ENCODE data around the gene RBBP5.
"Not testable (repeated sequence)": the region's sequence is repeated elsewhere in the genome, so short reads cannot be mapped to it uniquely, and the experiment has no call there.

RBBP5 gene, protein sequence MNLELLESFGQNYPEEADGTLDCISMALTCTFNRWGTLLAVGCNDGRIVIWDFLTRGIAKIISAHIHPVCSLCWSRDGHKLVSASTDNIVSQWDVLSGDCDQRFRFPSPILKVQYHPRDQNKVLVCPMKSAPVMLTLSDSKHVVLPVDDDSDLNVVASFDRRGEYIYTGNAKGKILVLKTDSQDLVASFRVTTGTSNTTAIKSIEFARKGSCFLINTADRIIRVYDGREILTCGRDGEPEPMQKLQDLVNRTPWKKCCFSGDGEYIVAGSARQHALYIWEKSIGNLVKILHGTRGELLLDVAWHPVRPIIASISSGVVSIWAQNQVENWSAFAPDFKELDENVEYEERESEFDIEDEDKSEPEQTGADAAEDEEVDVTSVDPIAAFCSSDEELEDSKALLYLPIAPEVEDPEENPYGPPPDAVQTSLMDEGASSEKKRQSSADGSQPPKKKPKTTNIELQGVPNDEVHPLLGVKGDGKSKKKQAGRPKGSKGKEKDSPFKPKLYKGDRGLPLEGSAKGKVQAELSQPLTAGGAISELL

DNA sequence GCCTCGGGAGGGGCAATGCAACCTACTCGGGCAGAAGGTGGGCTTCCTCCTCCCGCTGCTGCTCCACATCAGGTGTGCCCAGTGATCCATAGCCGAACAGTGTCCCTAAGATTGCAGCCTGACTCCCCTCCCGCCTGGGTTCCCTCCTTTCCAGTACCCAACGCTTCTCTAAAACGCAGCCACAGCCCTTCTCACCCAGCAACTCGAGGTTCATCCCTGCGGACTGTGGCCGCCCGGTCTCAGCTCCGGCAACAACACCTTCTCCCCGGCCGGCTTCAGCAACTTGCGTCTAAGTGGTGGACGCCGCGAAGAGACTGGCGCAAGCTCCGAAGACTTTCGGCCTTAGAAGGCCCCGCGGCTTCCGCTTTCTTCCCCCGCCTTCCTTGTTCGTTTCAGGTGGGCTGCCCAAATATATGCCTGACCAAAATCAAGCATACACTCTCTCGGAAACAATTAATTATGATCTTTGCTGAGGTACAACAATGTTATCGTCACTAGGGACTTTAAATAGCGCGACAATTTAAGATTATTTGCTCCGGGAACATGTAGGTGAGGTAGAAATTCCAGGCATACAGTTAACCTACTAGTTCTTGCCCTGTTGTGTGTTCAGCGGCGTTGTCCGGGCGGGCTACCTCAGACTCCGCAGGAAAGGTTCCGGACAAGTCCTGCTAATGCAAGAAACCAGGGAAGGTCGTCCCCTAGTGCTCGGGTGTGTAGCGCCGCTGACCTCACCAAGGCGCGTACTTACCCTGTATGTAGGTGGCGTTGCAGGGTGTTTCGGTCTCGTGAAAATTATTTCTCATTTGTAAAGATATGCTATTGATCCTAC lies at the start of gene RBBP5:
Gene RBBP5 (minus strand): TSS at position 319 of the 829 bp plus-strand sequence. CDS start 105 bp downstream, at position 214.
- peak; percentile 75 to 90 for DNase-seq

DNA sequence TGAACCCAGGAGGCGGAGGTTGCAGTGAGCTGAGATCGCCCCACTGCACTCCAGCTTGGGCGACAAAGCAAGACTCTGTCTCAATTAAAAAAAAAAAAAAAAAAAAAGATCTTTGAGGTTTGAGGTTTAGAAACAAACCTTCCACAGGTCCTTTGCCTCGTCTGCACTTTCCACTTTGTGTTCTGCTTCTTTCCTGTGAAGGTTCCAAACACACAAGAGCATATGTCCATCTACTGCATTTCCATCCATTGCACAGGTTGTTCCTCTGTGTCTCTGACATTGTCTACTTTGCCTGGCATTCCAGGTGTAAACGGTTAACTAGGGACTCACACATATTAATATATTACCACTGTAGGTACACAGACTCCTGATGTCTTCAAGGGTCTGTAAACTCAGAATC lies 49.6 kb upstream of the RBBP5 start:
- no peak for DNase-seq

DNA sequence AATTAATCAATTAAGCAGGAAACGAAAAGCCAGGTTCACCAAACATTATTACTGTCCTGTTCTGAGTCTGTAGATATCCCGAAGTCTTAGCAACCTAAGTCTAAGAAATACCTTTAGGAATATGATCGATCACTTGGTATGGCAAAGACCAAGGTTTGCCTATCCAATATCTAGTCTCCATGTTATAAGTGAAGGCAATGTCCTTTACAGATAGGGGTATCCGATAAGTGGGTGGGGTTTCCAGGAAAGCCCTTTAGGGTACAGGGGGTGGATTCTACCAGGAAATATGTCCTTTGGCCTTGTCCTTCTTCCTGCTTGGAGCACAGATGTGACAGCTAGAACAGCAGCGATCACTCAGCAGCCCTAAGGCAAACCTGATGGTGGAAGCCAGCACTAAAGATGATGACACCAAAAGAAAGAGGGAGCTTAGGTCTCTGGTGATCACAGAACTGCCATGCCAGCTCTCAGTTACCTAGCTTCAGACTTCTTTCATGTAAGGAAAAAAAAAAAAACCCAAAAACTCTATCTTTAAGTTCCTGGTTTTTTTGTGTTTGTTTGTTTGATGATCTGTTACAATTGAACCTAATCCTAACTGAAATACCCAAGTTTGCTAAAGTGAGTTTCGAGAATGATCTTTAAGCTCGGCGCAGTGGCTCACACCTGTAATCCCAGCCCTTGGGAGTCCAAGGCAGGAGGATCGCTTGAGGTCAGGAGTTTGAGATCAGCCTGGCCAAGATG lies 48.9 kb upstream of the RBBP5 start:
- no peak for DNase-seq

DNA sequence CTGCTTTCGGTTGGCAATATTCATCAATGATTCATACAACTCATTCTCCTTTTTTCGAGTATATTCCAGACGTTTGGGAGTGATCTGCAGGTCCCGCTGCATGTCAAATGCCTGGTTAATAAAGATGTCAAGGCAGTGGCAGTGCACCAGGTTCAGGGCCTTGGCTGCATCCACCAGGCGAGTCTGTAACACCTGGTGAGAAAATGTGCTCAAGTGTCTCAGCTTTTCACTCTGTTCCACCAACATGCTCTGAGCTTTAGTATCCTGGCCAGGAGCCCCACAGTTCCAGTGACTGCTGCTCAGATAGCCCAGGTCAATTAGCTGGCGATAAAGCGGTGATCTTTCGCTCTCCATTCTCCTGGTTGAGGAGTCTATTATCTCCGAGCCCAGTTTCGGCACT lies 47.5 kb upstream of the RBBP5 start:
- no peak for DNase-seq

DNA sequence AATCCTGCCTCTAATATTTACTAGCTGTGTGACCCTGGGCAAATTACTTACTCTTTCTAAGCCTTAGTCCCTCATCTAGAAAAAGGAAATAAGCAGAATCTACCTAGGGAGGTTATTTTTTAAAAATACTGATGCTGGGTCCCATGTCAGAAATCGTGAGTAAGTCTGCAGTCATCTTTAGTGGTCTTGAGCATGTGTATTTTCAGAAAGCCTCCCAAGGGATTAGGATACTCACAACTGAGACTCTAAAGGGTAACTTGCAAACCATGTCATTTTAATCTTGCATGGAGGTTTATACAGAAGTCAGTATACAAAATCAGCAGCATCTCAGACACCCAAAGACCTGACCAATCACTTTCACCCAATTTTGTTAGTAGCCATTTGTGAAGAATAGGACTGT lies 46.5 kb upstream of the RBBP5 start:
- DNase-seq = no peak

DNA sequence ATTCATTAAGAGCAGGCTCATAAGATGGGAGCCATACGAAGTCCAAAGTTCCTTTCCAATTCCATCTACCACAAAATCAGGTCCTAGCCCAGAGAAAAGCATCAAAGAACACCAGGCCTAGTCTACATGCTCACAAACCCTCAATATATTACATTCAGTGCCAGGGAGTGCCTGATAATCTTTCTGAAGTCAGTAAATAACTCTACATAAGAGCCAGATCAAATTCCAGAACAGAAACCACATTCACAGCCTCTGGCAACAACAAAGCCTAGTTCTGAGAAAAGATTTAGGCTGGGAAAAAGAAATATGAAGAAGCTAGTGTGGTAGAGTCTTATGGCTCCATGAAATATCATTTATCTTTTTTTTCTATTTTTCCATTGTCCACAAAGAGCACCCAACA lies 40.5 kb upstream of the RBBP5 start:
- DNase-seq = no peak

DNA sequence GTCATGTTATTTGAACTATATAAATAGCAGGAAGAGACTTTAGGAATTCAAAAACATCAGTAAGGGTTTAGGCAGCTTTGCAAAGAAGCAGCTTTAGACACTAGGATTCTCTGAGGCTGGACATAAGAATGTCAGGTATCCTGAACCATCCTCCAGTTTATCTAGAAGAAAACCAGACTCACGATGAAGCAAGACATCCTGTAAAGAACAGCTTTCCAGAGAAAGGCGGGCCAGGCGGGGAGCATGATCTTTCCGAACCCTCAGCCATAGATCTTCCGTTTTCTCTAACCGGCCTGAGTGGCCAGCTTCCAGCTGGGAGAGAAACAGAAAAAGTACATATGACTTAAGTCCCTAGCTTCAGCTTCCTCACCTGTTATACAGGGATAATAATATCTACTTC lies 39.3 kb upstream of the RBBP5 start:
- no peak for DNase-seq

DNA sequence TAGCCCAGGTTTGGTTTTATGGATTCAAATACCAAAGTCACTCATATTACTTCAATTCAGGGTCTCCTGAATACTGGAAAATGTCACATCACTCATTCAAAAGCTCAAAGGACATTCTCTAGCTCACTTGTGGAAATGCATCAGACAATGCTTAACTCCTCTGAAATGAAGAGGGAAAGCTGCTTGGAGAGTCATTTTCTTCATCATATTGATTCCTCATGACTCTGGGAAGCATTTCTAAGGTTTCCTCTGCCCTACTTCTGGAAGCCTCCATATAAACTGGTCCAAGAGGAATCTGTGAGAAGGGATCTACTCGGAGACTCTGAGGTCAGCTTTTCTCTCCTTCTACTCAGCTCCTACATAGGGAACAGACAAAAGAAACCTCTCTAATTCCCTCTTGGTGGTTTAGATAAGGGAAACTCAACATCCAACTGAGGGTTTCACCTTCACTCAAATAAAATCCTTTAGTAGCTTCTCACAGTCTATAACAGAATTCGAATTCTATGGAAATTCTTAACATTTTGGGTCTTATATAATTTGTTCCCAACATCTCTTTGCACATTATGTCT lies 36.4 kb upstream of the RBBP5 start:
- DNase-seq = no peak

DNA sequence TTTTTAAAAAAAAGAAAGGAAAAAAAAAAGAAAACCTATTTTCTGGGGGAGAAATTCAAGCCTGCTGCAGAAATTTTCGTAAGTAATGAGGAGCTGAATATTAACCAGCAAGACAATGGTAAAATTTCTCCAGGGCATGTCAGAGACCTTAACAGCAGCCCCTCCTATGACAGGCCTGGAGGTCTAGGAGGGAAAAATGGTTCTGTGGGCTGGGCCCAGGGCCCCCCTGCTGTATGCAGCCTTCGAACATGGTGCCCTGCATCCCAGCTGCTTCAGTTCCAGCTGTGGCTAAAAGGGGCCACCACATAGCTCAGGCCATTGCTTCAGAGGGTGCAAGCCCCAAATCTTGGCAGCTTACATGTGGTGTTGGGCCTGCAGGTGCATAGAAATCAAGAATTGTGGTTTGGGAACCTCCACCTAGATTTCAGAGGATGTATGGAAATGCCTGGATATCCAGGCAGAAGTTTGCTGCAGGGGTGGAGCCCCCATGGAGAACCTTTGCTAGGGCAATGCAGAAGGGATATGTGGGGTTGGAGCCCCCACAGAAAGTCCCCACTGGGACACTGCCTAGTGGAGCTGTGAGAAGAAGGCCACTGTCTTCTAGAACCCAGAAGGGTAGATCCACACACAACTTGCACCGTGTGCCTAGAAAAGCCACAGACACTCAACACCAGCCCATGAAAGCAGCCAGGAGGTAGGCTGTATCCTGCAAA lies 34.0 kb upstream of the RBBP5 start:
- DNase-seq = not testable (repeated sequence)

DNA sequence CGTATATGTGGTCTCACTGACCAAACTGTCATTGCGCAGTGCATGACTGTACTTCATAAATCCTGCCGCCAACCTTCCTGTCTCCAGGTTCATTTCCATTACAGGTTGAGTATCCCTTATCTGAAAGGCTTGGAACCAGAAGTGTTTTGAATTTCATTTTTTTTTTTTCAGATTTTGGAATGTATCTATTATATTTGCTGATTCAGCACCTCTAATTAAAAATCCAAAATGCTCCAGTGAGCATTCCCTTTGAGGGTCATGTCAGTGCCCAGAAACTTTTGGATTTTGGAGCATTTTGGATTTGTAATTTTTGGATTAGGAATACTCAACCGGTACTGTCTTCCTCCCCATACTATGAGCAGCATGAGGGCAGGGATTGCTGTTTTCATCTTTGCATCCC lies 30.7 kb upstream of the RBBP5 start:
- no peak for DNase-seq

DNA sequence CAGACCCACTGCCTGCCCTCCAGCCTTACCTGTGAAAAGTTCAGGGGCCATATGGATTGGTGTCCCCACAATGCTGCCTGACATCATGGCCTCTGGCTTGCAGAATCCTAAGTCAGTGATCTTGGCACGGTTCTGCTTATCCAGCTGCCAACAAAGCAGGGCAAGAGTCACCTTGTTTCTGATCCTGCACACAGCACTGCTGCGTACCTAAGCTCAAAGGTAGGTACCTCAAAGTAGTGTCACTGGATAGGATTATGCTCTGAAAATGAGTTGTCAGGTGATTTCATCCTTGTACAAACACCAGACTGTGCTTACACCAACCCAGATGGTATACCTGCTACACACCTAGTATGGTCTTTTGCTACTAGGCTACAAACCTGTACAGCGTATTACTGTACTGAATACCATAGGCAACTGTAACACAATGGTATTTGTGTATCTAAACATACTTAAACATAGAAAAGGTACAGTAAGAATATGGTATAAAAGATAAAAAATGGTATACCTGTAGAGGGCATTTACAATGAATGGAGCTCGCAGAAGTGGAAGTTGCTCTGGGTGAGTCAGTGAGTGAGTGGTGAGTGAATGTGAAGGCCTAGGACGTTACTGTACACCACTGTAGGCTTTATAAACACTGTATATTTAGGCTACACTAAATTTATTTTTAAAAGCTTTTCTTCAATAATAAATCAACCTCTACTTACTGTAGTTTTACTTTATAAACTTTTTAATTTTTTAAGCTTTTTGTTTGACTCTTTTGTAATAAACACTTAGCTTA lies 29.1 kb upstream of the RBBP5 start:
- DNase-seq = no peak

DNA sequence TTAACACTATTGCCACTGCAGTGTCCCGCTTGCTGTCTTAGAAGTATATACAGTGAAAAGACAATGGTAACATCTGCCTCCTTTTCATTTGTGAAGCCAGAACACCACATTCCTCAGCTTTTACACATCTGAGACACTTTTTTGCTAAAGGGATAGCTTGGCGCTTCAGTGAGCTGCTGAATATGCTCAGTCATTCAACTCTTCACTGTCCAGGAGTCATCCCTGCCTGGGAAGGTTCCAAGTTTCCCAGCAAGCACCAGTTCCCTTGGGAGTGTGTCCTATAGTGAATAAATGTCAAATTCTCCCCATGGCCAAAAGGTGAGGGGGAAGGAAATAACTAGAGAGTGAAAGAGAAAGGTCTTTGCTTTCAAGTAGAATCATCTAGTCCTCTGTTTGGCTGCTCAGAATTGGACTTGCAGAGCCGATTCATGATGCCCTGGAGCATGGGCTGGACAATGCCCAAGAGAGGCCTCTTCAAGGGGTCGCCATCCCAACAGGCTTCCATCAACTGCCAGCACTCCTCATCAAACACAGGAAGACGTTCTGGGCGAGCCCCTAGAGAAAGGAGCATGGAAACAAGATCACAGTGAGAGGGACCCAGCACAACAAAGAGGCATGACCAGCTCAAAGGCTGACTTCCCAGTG lies 25.5 kb upstream of the RBBP5 start:
- no peak for DNase-seq

DNA sequence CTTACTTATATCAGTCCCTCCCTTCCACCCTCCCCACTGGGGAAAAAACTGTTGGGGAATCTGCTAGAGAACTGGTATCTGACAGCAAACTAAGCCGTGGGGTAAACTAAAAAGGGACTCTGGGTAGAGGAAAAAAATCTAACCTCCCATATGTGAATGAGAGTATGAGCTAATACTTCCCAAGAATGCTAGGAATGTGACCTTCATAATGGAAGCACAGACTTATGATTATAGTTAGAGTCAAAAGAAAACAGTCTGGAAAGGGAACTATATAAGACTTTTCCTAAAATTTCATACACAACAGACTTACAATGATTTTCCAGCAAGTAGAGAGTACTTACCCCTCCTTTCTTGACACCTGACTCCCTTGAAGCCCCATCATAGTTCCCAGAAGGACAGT lies 23.0 kb upstream of the RBBP5 start:
- peak in 1 of 2 experiments; percentile 12 for DNase-seq

DNA sequence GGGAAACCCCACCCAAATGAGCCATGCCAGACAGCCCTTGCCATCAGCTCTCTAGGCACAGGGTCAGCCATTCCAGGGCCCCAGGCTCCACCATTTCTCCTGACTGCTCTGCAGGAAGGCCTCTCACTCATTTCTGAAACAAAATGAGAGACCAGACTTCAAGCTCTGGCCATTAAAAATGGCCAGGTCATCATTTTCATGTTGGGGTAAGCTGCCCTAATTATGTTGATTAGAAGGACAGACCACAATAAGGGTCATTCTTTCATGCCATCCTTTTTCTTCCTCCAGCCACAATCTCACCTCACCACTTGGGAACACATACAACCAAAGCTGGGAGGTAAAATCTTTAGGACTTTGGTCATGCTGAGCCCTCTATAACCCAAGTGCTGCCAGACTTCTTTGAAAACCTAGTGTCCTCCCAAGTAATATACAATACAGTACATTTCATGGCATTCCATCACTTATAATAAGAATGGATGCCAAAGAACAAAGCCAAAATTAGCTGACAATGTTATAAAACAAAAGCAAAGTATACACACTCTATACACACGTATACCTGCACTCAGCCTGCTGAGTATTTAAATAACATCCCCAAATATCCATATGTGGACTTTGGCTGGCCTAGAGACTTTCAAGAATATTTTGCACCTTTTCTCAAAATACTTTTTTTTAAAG lies 22.4 kb upstream of the RBBP5 start:
- no peak for DNase-seq

DNA sequence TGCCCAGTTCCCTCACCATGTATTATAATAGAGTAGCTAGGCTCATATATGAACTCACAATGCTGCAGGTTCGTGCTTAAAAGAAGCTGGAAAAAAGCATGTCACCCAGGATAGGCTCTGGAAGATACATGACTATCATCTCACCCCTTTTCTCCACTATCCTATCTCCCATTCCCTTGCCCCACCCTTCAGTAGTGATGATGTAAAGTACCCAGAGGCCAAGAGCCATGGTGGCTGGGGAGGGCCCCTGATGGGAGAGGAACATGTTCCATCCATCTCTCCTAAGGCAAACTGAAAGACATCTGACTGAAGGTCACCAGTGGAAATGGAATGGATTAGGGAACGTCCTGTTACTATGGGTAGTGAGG lies 20.3 kb upstream of the RBBP5 start:
- no peak for DNase-seq

DNA sequence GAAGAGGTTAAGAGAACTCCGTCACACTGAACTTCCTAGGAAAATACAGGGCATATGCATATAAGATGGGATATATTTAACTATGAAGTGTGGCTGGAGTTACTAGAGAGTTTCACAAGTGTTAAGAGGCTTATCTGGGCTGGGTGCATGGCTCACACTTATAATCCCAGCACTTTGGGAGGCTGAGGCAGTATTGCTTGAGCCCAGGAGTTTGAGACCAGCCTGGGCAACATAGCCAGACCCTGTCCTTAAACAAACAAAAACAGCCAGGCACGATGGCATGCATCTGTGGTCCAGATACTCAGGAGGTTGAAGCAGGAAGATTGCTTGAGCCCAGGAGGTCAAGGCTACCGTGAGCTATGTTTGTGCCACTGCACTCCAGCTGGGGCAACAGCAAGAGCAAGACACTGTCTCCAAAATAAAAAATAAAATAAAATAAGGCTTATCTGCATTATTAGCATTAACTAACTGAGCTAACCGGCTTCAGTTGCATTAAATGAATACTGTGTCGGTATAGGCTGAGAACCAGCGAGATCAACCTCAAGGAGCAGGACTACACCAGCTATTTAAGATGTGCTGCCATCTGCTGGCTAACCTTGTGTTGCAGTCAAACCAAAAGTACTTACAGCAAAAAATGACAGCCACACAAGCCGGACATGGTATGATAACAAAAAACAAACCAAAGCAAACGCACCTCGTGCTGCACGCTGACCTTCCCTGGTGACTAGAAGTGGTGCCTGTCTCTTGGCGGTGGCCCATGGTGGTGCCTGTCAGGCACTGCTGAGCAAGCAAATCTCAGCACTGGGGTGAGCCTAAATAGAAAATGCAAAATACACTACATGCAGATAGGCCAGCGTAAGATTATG lies 19.7 kb upstream of the RBBP5 start:
- peak in 1 of 2 experiments; percentile 47 for DNase-seq

DNA sequence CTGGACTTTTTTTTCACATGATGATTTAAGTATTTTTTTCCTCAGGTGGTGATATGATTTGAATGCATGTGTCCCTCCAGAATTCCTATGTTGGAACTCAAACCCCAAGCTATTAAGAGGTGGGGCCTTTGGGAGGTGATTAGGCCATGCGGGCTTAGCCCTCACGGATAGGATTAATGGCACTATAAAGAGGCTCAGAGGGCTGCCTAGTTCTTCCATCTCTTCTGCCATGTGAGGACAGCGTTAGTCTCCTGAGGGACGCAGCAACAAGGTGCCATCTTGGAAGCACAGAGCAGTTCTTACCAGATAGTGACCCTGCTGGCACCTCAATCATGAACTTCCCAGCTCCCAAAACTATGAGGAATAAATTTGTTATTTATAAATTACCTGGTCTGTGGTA lies 18.3 kb upstream of the RBBP5 start:
- no peak for DNase-seq

DNA sequence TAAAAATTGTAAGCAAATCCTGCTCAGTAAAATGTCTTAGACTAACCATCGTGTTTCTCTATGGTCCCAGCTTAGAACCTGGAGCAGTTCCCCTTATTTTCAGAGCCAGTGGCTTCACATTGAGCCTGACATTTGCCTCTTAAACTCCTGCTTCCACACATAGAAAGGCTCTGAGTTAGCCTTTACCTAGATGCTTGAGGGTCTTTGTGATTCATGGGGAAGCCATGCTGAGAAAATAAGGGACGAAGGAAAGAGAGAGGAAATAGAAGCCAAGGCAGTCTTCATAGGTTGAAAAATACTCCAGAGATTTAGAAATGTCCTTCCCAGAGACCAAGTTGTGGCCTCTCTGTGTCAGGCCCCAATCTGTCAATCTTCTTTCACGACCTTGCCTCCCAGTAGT lies 16.1 kb upstream of the RBBP5 start:
- DNase-seq = no peak

DNA sequence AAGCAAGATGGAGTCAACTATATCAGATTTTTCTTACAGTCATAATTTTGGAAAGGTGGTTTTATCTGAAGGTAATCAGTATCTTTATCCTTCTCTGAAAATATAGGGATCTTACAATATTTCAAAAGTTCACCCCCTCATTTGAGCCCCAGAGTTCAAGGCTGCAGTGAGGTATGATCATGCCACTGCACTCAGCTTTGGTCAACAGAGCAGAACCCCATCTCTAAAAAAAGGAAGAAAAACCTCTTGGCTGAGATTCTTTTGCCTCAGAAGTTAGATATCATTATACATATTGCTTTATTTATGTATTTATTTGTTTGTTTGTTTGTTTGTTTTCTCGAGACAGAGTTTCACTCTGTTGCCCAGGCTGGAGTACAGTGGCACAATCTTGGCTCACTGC lies 11.5 kb upstream of the RBBP5 start:
- no peak for DNase-seq
